HEK293 (cell line): ENCODE measurements around the gene ZFX.

Experiments
- CTCF ChIA-PET: fragments of 350-600 bp; formaldehyde crosslinking; extraction: SDS; loops from one replicate; lab custom pipeline; 2021; ENCODE audit warnings: antibody characterized with exemption; lab: Yijun Ruan, JAX
- POLR2A ChIA-PET: fragments of 300-600 bp; formaldehyde crosslinking; extraction: SDS; loops from one replicate; lab custom pipeline; 2020; ENCODE audit warnings: antibody characterized with exemption, inconsistent platforms; lab: Yijun Ruan, JAX
- H3K27ac ChIP-seq: fragments of 200-500 bp; sonication (Bioruptor generic); 2 replicates; pipeline ENCODE4 v1.5.1; 2014; ENCODE audit warnings: low read depth, low read length, control low read depth, inconsistent platforms; ENCODE audit errors: extremely low read depth
- H3K36me3 ChIP-seq, 2 experiments: fragments of 200-500 bp in 1 of 2; sonication (Bioruptor generic) in 1 of 2; 1 replicate in 1 of 2; 2 replicates in 1 of 2; pipeline ENCODE4 v1.5.1; 2014 to 2017; ENCODE audit warnings: inconsistent platforms in 2 of 2, low read length in 2 of 2; ENCODE audit not compliant: control insufficient read depth in 2 of 2, insufficient read depth in 1 of 2
- H3K4me1 ChIP-seq: fragments of 200-500 bp; sonication (Bioruptor generic); 2 replicates; pipeline ENCODE4 v1.5.1; 2014; ENCODE audit warnings: mild to moderate bottlenecking, low read length, inconsistent platforms; ENCODE audit not compliant: control insufficient read depth, insufficient read depth
- H3K4me3 ChIP-seq: 2 replicates; pipeline ENCODE4 v1.5.1; 2011; ENCODE audit warnings: low read depth, mild to moderate bottlenecking, control low read depth, low read length, moderate library complexity
- H3K9me3 ChIP-seq: fragments of 200-500 bp; sonication (Bioruptor generic); 2 replicates; pipeline ENCODE4 v1.5.1; 2014; ENCODE audit warnings: low read depth, low read length, inconsistent platforms; ENCODE audit not compliant: control insufficient read depth, insufficient read depth
- HOXC10 ChIP-seq: sonication (generic); formaldehyde crosslinking; IDR thresholded peaks from 2 replicates; pipeline ENCODE4 v1.8.1; 2023; ENCODE audit warnings: mild to moderate bottlenecking, missing genetic modification reagents
- IKZF3 ChIP-seq: fragments of 450-650 bp; IDR thresholded peaks from 2 replicates; pipeline ENCODE4 v1.5.0; 2018; ENCODE audit warnings: missing biosample characterization, mild to moderate bottlenecking, missing genetic modification characterization, moderate library complexity
- OSR2 ChIP-seq: fragments of 450-650 bp; formaldehyde crosslinking; IDR thresholded peaks from 2 replicates; pipeline ENCODE4 v1.5.1; 2016; ENCODE audit warnings: missing biosample characterization, missing genetic modification characterization
- REST ChIP-seq: fragments of 450-650 bp; formaldehyde crosslinking; IDR thresholded peaks from 2 replicates; pipeline ENCODE4 v1.5.1; 2016; ENCODE audit warnings: missing biosample characterization, missing genetic modification characterization
- SCRT2 ChIP-seq: fragments of 450-650 bp; formaldehyde crosslinking; IDR thresholded peaks from 2 replicates; pipeline ENCODE4 v1.5.1; 2016; ENCODE audit warnings: missing biosample characterization, missing genetic modification characterization
- TRIM28 ChIP-seq: IDR thresholded peaks from 2 replicates; pipeline ENCODE4 v1.6.1; 2011; ENCODE audit warnings: low read length, control low read depth, borderline replicate concordance
- WT1 ChIP-seq: fragments of 450-650 bp; formaldehyde crosslinking; IDR thresholded peaks from 2 replicates; pipeline ENCODE4 v1.5.1; 2016; ENCODE audit warnings: missing biosample characterization, missing genetic modification characterization
- ZBTB10 ChIP-seq: fragments of 450-650 bp; formaldehyde crosslinking; IDR thresholded peaks from 2 replicates; pipeline ENCODE4 v1.5.1; 2016; ENCODE audit warnings: missing biosample characterization, missing genetic modification characterization
- ZBTB11 ChIP-seq: fragments of 450-650 bp; formaldehyde crosslinking; conservative IDR thresholded peaks from 2 replicates; pipeline ENCODE4 v1.5.1; 2016; ENCODE audit warnings: low read depth, missing biosample characterization, missing genetic modification characterization
- ZBTB20 ChIP-seq: fragments of 450-650 bp; formaldehyde crosslinking; IDR thresholded peaks from 2 replicates; pipeline ENCODE4 v1.5.1; 2016; ENCODE audit warnings: missing biosample characterization, missing genetic modification characterization
- ZBTB8A ChIP-seq: fragments of 450-650 bp; formaldehyde crosslinking; IDR thresholded peaks from 2 replicates; pipeline ENCODE4 v1.5.1; 2016; ENCODE audit warnings: missing biosample characterization, missing genetic modification characterization
- ZFP69B ChIP-seq: fragments of 450-650 bp; formaldehyde crosslinking; IDR thresholded peaks from 2 replicates; pipeline ENCODE4 v1.5.1; 2016; ENCODE audit warnings: missing biosample characterization, missing genetic modification characterization
- ZNF138 ChIP-seq: fragments of 450-650 bp; formaldehyde crosslinking; IDR thresholded peaks from 2 replicates; pipeline ENCODE4 v1.5.1; 2016; ENCODE audit warnings: missing biosample characterization, missing genetic modification characterization, borderline replicate concordance
- ZNF16 ChIP-seq: fragments of 450-650 bp; formaldehyde crosslinking; IDR thresholded peaks from 2 replicates; pipeline ENCODE4 v1.5.1; 2016; ENCODE audit warnings: low read depth, missing biosample characterization, missing genetic modification characterization
- ZNF19 ChIP-seq: fragments of 450-650 bp; formaldehyde crosslinking; IDR thresholded peaks from 2 replicates; pipeline ENCODE4; 2016; ENCODE audit warnings: missing biosample characterization, missing genetic modification characterization, low read depth
- ZNF335 ChIP-seq: fragments of 450-650 bp; formaldehyde crosslinking; conservative IDR thresholded peaks from 2 replicates; pipeline ENCODE4 v1.5.1; 2016; ENCODE audit warnings: missing biosample characterization, missing genetic modification characterization
- ZNF350 ChIP-seq: fragments of 450-650 bp; formaldehyde crosslinking; IDR thresholded peaks from 2 replicates; pipeline ENCODE4 v1.5.0; 2017; ENCODE audit warnings: missing biosample characterization, mild to moderate bottlenecking, missing genetic modification characterization
- ZNF391 ChIP-seq: fragments of 450-650 bp; formaldehyde crosslinking; IDR thresholded peaks from 2 replicates; pipeline ENCODE4 v1.5.1; 2016; ENCODE audit warnings: low read depth, missing biosample characterization, missing genetic modification characterization, borderline replicate concordance
- ZNF510 ChIP-seq: fragments of 450-650 bp; formaldehyde crosslinking; IDR thresholded peaks from 2 replicates; pipeline ENCODE4 v1.5.1; 2018; ENCODE audit warnings: mild to moderate bottlenecking, missing genetic modification characterization, missing biosample characterization; ENCODE audit not compliant: insufficient replicate concordance
- ZNF530 ChIP-seq: fragments of 450-650 bp; formaldehyde crosslinking; IDR thresholded peaks from 2 replicates; pipeline ENCODE4 v1.5.1; 2016; ENCODE audit warnings: low read depth, missing biosample characterization, missing genetic modification characterization
- ZNF549 ChIP-seq: fragments of 450-650 bp; IDR thresholded peaks from 2 replicates; pipeline ENCODE4 v1.5.1; 2018; ENCODE audit warnings: missing biosample characterization, missing genetic modification characterization, mild to moderate bottlenecking, inconsistent platforms, moderate library complexity
- ZSCAN30 ChIP-seq: fragments of 450-650 bp; IDR thresholded peaks from 2 replicates; pipeline ENCODE4 v1.5.1; 2018; ENCODE audit warnings: missing biosample characterization, mild to moderate bottlenecking, missing genetic modification characterization, moderate library complexity
- ZSCAN4 ChIP-seq: fragments of 450-650 bp; formaldehyde crosslinking; IDR thresholded peaks from 2 replicates; pipeline ENCODE4 v1.5.1; 2017; ENCODE audit warnings: missing biosample characterization, missing genetic modification characterization
- TF ChIP-seq, protein P1 (sequence below): fragments of 450-650 bp; formaldehyde crosslinking; IDR thresholded peaks from 2 replicates; pipeline ENCODE4 v1.5.1; 2017; ENCODE audit warnings: missing biosample characterization, missing genetic modification characterization
- TF ChIP-seq, protein P2 (sequence below): fragments of 450-650 bp; formaldehyde crosslinking; IDR thresholded peaks from 2 replicates; pipeline ENCODE4 v1.5.1; 2016; ENCODE audit warnings: missing biosample characterization, missing genetic modification characterization

Gene ZFX

DNA sequence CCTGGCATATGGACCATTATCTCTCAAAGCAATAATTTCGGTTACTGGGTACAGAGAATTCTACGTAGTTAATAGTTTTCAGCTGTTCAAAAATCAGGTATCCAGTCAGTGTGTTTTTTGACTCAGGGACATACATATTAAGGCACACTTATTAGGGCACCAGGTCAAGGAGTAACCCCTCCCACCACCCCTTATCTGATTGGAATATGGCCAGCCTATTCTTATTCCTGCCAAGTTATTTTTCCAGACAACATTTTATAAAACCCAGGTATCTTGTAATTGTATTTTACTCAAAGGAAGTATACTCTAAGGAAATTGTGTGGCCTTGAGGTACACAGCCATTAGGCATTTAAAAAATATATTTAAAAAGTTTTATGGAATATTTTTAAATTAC, 4.3 kb downstream of the ZFX start:
- Histone ChIP-seq H3K27ac (peak overlapping the region; percentile 83), H3K4me1 (peaks cover 38% of the 10 kb centered on the region), H3K36me3 (peaks cover 0 to 7% of the 10 kb centered on the region in 2 experiments; a peak in 1 of 3 replicates), H3K9me3 (no peaks in the 10 kb centered on the region), H3K4me3 (peak overlapping the region; percentile 7; the same call in 1 of the 2 replicates)
- POLR2A ChIA-PET, result no interaction called here
- CTCF ChIA-PET, result interaction anchor here (0.6 to 1.0 kb wide), 5 partner anchors 10 to 99 kb away, joined by 3 to 4 read pairs (median 3); partner anchors contain the start of gene EIF2S3
- TF ChIP-seq ZNF549 (tag by site-specific recombination) (no peak), WT1 (tag by site-specific recombination) (0 out of 2 replicates have a peak, but pooled peaks have one; percentile 26), ZFP69B (tag by site-specific recombination) (no peak), ZNF391 (no peak), ZNF530 (tag by site-specific recombination) (no peak), ZBTB8A (peak; percentile 36), HOXC10 (CRISPR knock-in tag) (no peak), ZSCAN30 (tag by site-specific recombination) (no peak), OSR2 (tag by site-specific recombination) (no peak), ZBTB20 (tag by site-specific recombination) (no peak), SCRT2 (tag by site-specific recombination) (no peak), ZBTB11 (tag by site-specific recombination) (no peak), ZSCAN4 (tag by site-specific recombination) (no peak), TRIM28 (no peak), ZNF510 (no peak), ZBTB10 (tag by site-specific recombination) (no peak), ZNF138 (tag by site-specific recombination) (no peak), ZNF350 (tag by site-specific recombination) (no peak), REST (tag by site-specific recombination) (no peak), ZNF19 (tag by site-specific recombination) (no peak), IKZF3 (0 out of 2 replicates have a peak, but pooled peaks have one; percentile 8), ZNF16 (no peak), ZNF335 (tag by site-specific recombination) (no peak)
- TF ChIP-seq, protein P1, sequence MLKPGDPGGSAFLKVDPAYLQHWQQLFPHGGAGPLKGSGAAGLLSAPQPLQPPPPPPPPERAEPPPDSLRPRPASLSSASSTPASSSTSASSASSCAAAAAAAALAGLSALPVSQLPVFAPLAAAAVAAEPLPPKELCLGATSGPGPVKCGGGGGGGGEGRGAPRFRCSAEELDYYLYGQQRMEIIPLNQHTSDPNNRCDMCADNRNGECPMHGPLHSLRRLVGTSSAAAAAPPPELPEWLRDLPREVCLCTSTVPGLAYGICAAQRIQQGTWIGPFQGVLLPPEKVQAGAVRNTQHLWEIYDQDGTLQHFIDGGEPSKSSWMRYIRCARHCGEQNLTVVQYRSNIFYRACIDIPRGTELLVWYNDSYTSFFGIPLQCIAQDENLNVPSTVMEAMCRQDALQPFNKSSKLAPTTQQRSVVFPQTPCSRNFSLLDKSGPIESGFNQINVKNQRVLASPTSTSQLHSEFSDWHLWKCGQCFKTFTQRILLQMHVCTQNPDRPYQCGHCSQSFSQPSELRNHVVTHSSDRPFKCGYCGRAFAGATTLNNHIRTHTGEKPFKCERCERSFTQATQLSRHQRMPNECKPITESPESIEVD (tag by site-specific recombination), result peak; percentile 70
- TF ChIP-seq, protein P2, sequence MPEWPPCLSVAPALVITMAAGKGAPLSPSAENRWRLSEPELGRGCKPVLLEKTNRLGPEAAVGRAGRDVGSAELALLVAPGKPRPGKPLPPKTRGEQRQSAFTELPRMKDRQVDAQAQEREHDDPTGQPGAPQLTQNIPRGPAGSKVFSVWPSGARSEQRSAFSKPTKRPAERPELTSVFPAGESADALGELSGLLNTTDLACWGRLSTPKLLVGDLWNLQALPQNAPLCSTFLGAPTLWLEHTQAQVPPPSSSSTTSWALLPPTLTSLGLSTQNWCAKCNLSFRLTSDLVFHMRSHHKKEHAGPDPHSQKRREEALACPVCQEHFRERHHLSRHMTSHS, result no peak
